Epithelial cell of esophagus (primary cell): Measurements from ENCODE around the gene RPL5.
A peak's percentile ranks its signal among the peaks of the same experiment; 100 is the strongest.

Experiments
- DNase-seq: peaks from one replicate; pipeline ENCODE4 v3.0.0; 2010; ENCODE audit warnings: low read depth
- H3K4me3 ChIP-seq: 2 replicates; pipeline ENCODE4 v1.5.1; 2011; ENCODE audit warnings: mild to moderate bottlenecking, low read length, control low read depth
- CTCF ChIP-seq: IDR thresholded peaks from 2 replicates; pipeline ENCODE4 v1.5.1; 2011; ENCODE audit warnings: low read depth, mild to moderate bottlenecking, low read length, control low read depth, inconsistent platforms; ENCODE audit not compliant: insufficient read depth; ENCODE audit errors: missing control alignments

Gene RPL5

DNA sequence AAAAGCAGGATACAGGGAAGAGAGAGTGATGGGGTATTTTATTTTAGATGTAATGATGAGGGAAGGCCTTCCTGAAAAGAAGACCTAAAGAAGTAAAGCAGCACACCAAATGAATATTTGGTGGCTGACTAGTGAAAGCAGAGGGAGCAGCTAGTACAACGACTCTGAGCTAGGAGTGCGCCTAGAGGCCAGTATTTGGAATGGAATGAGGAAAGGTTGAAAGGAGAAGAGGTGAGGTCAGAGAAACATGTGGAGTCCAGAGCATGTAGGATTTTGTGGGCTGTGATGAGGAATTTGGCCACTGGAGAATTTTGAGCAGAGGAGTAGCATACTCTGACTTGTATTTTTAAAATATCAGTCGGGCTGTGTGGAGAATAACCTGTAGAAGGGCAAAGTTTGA lies 11.8 kb upstream of the RPL5 start:
- no peak for TF ChIP-seq CTCF
- peak; percentile 35 for DNase-seq
- H3K4me3 ChIP-seq: no peak overlapping the region

- TF ChIP-seq CTCF: no peak
- peak; percentile 72 for DNase-seq
- H3K4me3 ChIP-seq: no peak overlapping the region
These were observed 11.3 kb upstream of the RPL5 start for GRCh38 chr1:92820551-92820950.

GRCh38 chr1:92822879-92823278 lies 9.0 kb upstream of the RPL5 start:
- no peak for TF ChIP-seq CTCF
- DNase-seq: no peak
- H3K4me3 ChIP-seq: no peak overlapping the region

DNA sequence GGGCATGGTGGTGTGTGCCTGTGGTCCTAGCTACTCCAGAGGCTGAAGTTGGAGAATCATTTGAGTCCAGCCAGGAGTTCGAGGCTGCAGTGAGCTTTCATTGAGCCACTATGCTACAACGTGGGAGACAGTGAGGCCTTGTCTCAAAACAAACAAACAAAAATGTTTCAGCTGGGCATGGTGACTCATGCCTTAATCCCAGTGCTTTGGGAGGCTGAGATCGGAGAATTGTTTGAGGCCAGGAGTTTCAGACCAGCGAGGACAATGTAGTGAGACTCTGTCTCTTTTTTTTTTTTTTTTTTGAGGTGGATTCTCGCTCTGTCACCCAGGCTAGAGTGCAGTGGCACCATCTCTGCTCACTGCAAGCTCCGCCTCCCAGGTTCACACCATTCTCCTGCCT lies 5.0 kb upstream of the RPL5 start:
- no peak overlapping the region for H3K4me3 ChIP-seq
- DNase-seq: peak; percentile 49
- no peak for TF ChIP-seq CTCF

- no peak for TF ChIP-seq CTCF
- DNase-seq: no peak
- H3K4me3 ChIP-seq: no peak overlapping the region
These were observed 475 bp upstream of the RPL5 start for GRCh38 chr1:92831368-92831761.

DNA sequence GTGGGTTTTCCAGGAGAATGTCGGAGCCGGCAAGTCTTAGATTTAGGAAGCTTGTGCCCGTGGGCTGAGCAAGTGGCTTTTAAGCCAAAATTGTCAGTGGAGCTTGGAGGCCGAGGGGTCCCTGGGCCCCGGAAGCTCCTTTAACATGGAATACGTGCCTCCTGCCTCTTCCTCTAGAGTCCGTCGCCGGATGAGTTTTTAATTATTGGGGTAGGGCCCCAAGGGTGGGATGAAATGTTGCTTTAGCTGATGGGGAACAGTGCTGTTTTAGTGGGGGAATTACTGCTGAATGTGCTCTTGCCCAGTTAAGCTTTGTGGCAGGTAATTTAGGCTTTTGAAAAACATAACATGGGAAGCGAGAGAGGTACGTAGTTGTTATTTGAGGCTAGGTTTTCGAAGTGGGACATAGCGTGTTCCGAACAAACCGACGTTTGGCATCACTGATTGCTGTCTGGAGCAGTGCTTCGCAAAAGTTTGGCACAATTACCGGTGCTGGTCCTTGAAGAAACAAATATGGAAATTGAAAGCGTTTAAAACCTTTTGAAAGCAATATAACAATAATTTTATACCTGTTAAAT lies 786 bp downstream of the RPL5 start:
- TF ChIP-seq CTCF: no peak
- H3K4me3 ChIP-seq: peak overlapping the region; percentile 97
- DNase-seq: no peak

DNA sequence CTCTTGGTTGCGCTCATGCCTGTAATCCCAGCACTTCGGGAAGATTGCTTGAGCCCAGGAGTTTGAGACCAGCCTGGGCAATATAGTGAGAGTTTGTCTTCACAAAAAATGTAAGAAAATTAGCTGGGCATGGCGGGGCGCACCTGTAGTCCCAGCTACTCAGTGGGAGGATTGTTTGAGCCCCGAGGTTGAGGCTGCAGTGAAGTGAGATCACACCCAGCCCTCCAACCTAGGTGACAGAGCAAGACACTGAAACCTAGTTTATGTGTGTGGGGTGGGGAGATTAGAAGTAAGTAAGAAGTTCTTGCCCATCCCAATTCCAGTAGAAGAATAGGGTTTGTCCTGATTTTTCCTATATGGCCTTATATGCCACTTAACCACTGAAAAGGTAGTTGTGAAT lies 2.0 kb downstream of the RPL5 start:
- H3K4me3 ChIP-seq: peak overlapping the region; percentile 97

More for the DNA sequence above, 2.0 kb downstream of the RPL5 start:
- TF ChIP-seq CTCF: no peak
- peak; percentile 17 for DNase-seq
